Measurements from ENCODE around the gene PRSS22.

DNA sequence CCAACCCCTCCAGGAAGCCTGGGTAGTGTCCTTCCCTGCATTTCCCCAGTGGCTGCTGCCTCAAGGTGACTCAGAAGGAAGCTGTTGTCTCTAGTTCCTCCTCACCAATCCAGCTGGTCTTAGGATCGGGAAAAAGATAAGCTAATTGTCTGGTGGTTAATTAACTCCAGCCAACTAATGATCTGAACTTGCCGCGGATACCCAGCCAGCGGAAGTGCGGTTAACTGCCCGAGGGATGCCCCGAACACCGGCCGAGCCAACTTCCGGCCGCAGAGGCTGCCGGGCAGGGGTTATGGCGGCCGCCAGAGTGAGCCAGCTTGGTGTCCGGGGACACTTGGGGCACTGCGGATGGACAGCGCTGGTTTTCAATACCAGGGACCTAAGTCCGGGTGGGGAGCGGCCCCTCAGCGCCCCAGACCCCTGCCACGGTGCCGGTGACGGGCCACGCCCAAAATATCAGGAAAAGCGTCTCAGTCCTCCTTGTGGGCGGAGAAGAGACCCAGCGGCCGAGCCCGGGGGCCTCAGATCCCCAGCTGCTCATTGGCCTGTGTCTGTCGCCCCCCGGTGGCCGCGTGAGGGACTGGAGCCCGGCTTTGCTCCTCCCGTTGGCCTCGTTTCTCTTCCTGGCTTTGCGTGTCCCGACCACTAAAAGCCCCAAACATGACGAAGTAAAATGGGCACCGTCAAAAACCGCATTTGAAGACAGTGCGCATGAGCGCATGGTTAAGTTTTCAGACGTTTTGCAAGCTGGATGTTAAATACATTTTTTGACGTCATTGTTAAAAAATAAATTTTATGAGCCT lies 10.2 kb upstream of the PRSS22 start:
- TF ChIP-seq YY1 (IDR thresholded peaks at IDR 0.05; ENCODE audit: insufficient read depth, insufficient read length) (peak; percentile 90), ZNF274 (IDR thresholded peaks at IDR 0.05; ENCODE audit: low read depth, low read length) (no peak)
